Colonic mucosa (tissue), 4 donors: ENCODE data around the gene NRSN2. TPM values are rescaled to one million over a fixed set of nuclear protein-coding genes. Genes with fewer than 3 reads are reported as not detected.
"Not testable (repeated sequence)": the region's sequence is repeated elsewhere in the genome, so short reads cannot be mapped to it uniquely, and the experiment has no call there.

Source experiments
- DNase-seq: peaks from one replicate; pipeline ENCODE4 v3.0.0-alpha.2; 2020
- H3K27ac ChIP-seq: fragments of 200-600 bp; one replicate; pipeline ENCODE4 v1.8.0; 2021
- H3K27me3 ChIP-seq: fragments of 200-600 bp; one replicate; pipeline ENCODE4 v1.8.0; 2021
- H3K36me3 ChIP-seq: fragments of 200-600 bp; one replicate; pipeline ENCODE4 v1.8.0; 2021
- H3K4me1 ChIP-seq: fragments of 200-600 bp; one replicate; pipeline ENCODE4 v1.8.0; 2021; ENCODE audit warnings: mild to moderate bottlenecking
- H3K4me3 ChIP-seq: fragments of 200-600 bp; one replicate; pipeline ENCODE4 v1.8.0; 2021
- H3K9ac ChIP-seq, 2 donors: one replicate each; pipeline ENCODE4 v1.7.0; 2013; ENCODE audit warnings: control low read depth in 2 of 2, low read depth in 2 of 2, low read length in 2 of 2
- H3K9me3 ChIP-seq: fragments of 200-600 bp; one replicate; pipeline ENCODE4 v1.8.0; 2021
- intact Hi-C: fragments of 100-400 bp; cut with DNase I; formaldehyde crosslinking; loops from one replicate; pipeline ENCODE4 v1.14.1; 2022
- total RNA-seq, 2 donors: library from RNA; stranded (reverse); fragmentation: NEBNext Ultra II Directional in 1 of 2; extraction: Animal tissue kit (Norgen Biotek cat#: 25700) in 1 of 2; gene quantifications; one replicate each; pipeline ENCODE4 v1.2.1, GENCODE V29; 2021
- TF ChIP-seq, protein P1 (sequence below): fragments of 200-600 bp; IDR thresholded peaks from one replicate; pipeline ENCODE4 v1.8.0; 2022; ENCODE audit warnings: antibody characterized with exemption, mild to moderate bottlenecking
- donor health status: healthy.
- donor health status: DM: no; HTN: no; CAD: no.
- donor health status: DM: no; HTN: no; CAD: no.

NRSN2 gene
- total RNA-seq, 2 donors from 2014 or later, result 11.2 to 18.3 TPM

DNA sequence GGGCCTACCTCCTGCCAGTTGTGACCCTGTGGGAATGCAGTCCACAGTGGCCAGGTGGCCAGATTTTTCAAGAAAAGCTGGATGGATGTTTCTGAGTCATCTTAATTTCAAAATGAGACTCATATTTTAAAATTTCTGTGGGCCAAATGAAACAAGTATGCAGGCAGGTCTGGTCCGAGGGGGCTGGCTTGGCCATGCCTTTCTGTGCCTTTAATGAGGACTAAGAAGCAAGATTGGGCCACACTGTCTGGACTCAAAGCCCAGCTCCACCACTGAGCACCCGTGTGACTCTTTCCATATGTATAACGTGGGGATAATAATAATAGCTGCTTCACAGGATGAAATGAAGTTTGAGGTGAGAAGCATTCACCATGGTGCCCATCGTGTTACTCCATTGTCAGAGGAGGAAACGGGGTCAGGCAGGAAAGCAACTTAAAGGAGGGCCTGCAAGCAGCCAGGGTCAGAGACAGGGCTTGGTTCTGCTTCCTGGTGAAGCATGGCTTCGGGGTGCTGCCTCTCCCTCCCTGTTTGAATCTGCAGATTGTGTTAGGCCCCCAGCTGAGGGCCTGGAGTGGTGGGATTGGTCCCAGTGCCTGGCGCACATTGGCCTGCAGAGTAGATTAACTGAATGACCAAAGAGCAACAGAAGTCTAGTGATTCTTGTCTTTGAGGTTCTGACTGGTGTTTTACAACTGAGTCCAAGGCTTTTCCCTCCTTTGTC is 17.8 kb upstream of the NRSN2 start:
- Histone ChIP-seq H3K27me3 (no peaks in the 10 kb centered on the region), H3K4me3 (no peak overlapping the region), H3K9me3 (no peaks in the 10 kb centered on the region), H3K27ac (no peak overlapping the region), H3K36me3 (no peaks in the 10 kb centered on the region), H3K4me1 (no peaks in the 10 kb centered on the region), H3K9ac (no peak overlapping the region)
- no peak for DNase-seq
- TF ChIP-seq, protein P1, sequence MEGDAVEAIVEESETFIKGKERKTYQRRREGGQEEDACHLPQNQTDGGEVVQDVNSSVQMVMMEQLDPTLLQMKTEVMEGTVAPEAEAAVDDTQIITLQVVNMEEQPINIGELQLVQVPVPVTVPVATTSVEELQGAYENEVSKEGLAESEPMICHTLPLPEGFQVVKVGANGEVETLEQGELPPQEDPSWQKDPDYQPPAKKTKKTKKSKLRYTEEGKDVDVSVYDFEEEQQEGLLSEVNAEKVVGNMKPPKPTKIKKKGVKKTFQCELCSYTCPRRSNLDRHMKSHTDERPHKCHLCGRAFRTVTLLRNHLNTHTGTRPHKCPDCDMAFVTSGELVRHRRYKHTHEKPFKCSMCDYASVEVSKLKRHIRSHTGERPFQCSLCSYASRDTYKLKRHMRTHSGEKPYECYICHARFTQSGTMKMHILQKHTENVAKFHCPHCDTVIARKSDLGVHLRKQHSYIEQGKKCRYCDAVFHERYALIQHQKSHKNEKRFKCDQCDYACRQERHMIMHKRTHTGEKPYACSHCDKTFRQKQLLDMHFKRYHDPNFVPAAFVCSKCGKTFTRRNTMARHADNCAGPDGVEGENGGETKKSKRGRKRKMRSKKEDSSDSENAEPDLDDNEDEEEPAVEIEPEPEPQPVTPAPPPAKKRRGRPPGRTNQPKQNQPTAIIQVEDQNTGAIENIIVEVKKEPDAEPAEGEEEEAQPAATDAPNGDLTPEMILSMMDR, result no peak
- intact Hi-C loops, result loop anchor here (10.0 kb wide), 1 partner anchor 54 kb away; no protein-coding TSS in a partner anchor

GRCh38 chr20:329851-330232 is 17.1 kb upstream of the NRSN2 start:
- Histone ChIP-seq H3K36me3 (no peaks in the 10 kb centered on the region), H3K9ac (no peak overlapping the region), H3K4me1 (no peaks in the 10 kb centered on the region), H3K4me3 (no peak overlapping the region), H3K27ac (no peak overlapping the region), H3K27me3 (no peaks in the 10 kb centered on the region), H3K9me3 (no peaks in the 10 kb centered on the region)
- TF ChIP-seq, protein P1, result no peak
- no peak for DNase-seq
- intact Hi-C loops, result loop anchor here (5.0 to 10.0 kb wide), 2 partner anchors 55 to 123 kb away; no protein-coding TSS in a partner anchor

GRCh38 chr20:330233-331149 is 16.4 kb upstream of the NRSN2 start:
- Histone ChIP-seq H3K36me3 (no peaks in the 10 kb centered on the region), H3K27ac (no peak overlapping the region), H3K4me3 (no peak overlapping the region), H3K4me1 (no peaks in the 10 kb centered on the region), H3K27me3 (no peaks in the 10 kb centered on the region), H3K9ac (no peak overlapping the region), H3K9me3 (no peaks in the 10 kb centered on the region)
- intact Hi-C loops, result loop anchor here (5.0 kb wide), 1 partner anchor 123 kb away; no protein-coding TSS in a partner anchor
- DNase-seq, result no peak
- TF ChIP-seq, protein P1, result peak; percentile 77

GRCh38 chr20:334578-334977 is 12.3 kb upstream of the NRSN2 start:
- Histone ChIP-seq H3K27ac (no peak overlapping the region), H3K9ac (no peak overlapping the region), H3K9me3 (no peaks in the 10 kb centered on the region), H3K4me3 (no peak overlapping the region), H3K36me3 (no peaks in the 10 kb centered on the region), H3K27me3 (no peaks in the 10 kb centered on the region), H3K4me1 (no peaks in the 10 kb centered on the region)
- no peak for DNase-seq
- TF ChIP-seq, protein P1, result no peak
- intact Hi-C loops, result loop anchor here (5.0 kb wide), 1 partner anchor 127 kb away; no protein-coding TSS in a partner anchor

DNA sequence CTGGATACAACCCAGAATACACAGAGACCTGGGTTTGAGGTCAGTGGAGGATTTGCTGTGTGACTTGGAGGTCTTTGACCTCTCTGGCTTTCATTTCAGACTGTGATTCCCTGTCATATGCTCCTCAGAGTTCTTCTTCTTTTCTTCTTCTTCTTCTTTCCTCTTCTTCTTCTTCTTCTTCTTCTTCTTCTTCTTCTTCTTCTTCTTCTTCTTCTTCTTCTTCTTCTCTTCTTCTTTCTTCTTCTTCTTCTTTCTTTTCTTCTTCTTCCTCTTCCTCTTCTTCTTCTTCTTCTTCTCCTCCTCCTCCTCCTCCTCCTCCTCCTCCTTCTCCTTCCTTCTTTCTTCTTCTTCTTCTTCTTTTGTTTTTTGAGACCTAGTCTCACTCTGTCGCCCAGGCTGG is 10.9 kb upstream of the NRSN2 start:
- intact Hi-C loops, H3K9me3 ChIP-seq, H3K4me1 ChIP-seq, H3K4me3 ChIP-seq, H3K9ac ChIP-seq, H3K27ac ChIP-seq, H3K36me3 ChIP-seq, DNase-seq, H3K27me3 ChIP-seq: not testable (repeated sequence)
